Neuron (in vitro differentiated cells): ENCODE measurements around the gene CFB.
"Not testable (repeated sequence)": the region's sequence is repeated elsewhere in the genome, so short reads cannot be mapped to it uniquely, and the experiment has no call there.

Experiments
- H2AFZ ChIP-seq: one replicate; pipeline ENCODE4 v1.6.1; 2013; ENCODE audit warnings: low read depth, mild to moderate bottlenecking, inconsistent platforms, low read length, moderate library complexity
- H3K27me3 ChIP-seq: one replicate; pipeline ENCODE4 v1.6.1; 2013; ENCODE audit warnings: low read length; ENCODE audit not compliant: insufficient read depth
- H3K36me3 ChIP-seq: one replicate; pipeline ENCODE4 v1.6.1; 2013; ENCODE audit warnings: low read length; ENCODE audit not compliant: insufficient read depth
- H3K4me1 ChIP-seq: one replicate; pipeline ENCODE4 v1.6.1; 2013; ENCODE audit warnings: low read length; ENCODE audit not compliant: insufficient read depth
- H3K4me3 ChIP-seq: 2 replicates; pipeline ENCODE4 v1.5.1; 2013; ENCODE audit warnings: mild to moderate bottlenecking, low read length, moderate library complexity
- H3K9me3 ChIP-seq: one replicate; pipeline ENCODE4 v1.6.1; 2013; ENCODE audit warnings: low read length

CFB gene

DNA sequence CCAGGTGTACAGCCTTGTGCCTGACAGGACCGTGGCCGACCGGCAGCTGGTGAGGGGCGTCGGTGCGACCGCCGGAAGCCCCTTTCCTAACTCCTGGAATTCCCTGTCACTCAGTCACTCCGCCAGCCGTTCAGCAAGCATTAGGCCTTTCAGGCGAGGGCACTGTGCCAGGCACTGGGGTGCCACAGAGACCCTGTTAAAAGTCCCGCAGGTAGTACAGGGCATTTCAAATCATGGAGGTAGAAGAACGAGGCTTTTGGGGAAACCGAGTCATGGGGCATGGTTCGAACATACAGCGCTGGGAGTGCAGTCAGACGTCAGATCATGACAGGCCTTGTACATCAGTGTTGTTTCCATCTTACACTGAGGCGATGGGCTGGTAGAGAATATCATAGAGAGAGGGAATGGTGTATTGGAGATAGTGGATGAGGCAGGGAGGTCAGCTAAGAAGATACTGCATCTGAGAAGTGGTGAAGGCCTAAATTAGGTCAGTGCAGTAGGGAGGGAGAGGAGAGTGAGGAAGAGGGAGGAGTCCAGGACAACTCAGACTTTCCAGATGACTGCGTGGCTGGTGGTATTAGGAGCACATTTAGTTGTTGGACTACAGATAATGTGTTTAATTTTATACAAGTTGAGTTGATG, 26.9 kb downstream of the CFB start:
- H3K4me3 ChIP-seq: peak overlapping the region; percentile 56
- H3K4me1 ChIP-seq: peaks cover 17% of the 10 kb centered on the region

DNA sequence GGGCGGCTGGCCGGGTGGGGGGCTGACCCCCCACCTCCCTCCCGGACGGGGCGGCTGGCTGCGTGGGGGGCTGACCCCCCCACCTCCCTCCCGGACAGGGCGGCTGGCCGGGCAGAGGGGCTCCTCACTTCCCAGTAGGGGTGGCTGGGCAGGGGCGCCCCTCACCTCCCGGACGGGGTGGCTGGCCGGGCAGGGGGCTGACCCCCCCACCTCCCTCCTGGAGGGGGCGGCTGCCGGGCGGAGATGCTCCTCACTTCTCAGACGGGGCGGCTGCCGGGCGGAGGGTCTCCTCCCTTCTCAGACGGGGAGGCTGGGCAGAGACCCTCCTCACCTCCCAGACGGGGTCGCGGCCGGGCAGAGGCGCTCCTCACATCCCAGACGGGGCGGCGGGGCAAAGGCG, 30.2 kb downstream of the CFB start:
- H3K9me3 ChIP-seq, H2AFZ ChIP-seq, H3K27me3 ChIP-seq, H3K4me3 ChIP-seq: not testable (repeated sequence)
- Histone ChIP-seq H3K4me1 (peaks cover 15% of the 10 kb centered on the region), H3K36me3 (peaks cover 18% of the 10 kb centered on the region)

More for the DNA sequence above, 26.9 kb downstream of the CFB start:
- peaks cover 27% of the 10 kb centered on the region for H3K36me3 ChIP-seq
- peak overlapping the region; percentile 72 for H2AFZ ChIP-seq
- no peaks in the 10 kb centered on the region for H3K9me3 ChIP-seq
- H3K27me3 ChIP-seq: no peaks in the 10 kb centered on the region

DNA sequence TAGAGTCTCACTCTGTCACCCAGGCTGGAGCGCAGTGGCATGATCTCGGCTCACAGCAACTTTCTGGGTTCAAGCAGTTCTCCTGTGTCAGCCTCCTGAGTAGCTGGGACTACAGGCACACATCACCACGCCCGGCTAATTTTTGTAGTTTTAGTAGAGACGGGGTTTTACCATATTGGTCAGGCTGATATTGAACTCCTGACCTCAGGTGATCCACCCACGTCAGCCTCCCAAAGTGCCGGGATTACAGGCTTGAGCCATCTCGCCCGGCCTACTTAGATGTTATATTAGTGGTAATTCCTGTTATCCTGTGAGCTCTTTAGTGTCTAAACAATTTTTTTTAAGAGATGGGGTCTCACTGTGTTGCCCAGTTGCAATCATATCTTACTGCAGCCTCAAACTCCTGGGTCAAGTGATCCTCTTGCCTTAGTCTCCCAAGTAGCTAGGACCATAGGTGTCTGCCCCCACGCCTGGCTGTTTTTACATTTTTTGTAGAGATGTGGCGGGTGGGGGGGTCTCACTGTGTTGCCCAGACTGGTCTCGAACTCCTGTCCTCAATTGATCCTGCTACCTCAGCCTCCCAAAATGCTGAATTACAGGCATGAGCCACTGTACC, 32.0 kb downstream of the CFB start:
- Histone ChIP-seq H3K4me1 (peaks cover 5% of the 10 kb centered on the region), H3K36me3 (peaks cover 18% of the 10 kb centered on the region), H3K27me3 (no peaks in the 10 kb centered on the region), H3K9me3 (no peaks in the 10 kb centered on the region), H3K4me3 (no peak overlapping the region), H2AFZ (no peak overlapping the region)

DNA sequence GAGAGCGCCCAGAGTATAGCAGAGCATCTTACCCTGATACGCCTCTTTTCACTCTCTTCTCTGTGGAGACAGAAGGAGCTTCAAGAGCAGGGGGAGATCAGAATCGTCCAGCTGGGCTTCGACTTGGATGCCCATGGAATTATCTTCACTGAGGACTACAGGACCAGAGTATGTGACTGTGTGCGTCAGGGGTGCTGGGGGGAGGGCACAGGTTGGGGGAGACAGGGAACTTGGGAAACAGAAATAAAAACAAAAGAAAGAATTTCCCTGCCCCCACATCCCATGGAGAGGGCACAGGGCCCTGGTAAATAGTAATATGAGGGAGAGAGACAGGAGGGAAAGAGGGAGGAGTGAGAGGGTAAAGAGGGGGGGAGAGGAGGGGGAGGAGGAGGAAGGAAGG, 32.9 kb downstream of the CFB start:
- peaks cover 18% of the 10 kb centered on the region for H3K36me3 ChIP-seq
- no peaks in the 10 kb centered on the region for H3K27me3 ChIP-seq
- H3K4me1 ChIP-seq: no peaks in the 10 kb centered on the region
- H3K9me3 ChIP-seq: no peaks in the 10 kb centered on the region
- H2AFZ ChIP-seq: no peak overlapping the region
- no peak overlapping the region for H3K4me3 ChIP-seq

DNA sequence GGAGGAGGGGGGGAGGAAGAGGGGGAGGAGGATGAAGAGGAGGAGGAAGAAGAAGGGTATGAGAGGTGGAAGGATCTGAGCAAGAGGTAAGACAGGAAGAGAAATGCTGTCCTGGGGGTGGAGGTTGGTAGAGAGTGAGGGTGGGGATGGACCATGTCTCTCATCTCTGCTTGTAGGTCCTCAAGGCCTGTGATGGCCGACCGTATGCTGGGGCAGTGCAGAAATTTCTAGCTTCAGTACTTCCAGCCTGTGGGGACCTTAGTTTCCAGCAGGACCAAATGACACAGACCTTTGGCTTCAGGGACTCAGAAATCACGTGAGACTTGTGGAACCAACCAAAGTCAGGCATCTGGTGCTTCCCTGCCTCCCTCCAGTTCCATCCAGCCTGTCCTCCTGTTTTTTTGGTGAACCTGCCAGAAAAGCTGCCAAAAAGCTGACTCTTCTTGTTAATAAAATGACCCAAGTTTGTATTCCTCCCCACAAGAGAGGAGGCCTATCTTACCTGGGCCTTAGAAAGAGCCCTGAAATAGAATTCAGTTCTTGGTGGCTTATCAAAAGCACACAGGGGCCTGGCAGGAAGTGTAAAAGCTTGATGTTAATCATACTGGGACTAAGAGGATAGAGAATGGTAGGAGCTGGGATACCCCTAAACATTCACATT, 33.5 kb downstream of the CFB start:
- H2AFZ ChIP-seq: no peak overlapping the region
- no peaks in the 10 kb centered on the region for H3K4me1 ChIP-seq
- no peaks in the 10 kb centered on the region for H3K27me3 ChIP-seq
- H3K4me3 ChIP-seq: no peak overlapping the region
- no peaks in the 10 kb centered on the region for H3K9me3 ChIP-seq
- H3K36me3 ChIP-seq: peaks cover 18% of the 10 kb centered on the region

DNA sequence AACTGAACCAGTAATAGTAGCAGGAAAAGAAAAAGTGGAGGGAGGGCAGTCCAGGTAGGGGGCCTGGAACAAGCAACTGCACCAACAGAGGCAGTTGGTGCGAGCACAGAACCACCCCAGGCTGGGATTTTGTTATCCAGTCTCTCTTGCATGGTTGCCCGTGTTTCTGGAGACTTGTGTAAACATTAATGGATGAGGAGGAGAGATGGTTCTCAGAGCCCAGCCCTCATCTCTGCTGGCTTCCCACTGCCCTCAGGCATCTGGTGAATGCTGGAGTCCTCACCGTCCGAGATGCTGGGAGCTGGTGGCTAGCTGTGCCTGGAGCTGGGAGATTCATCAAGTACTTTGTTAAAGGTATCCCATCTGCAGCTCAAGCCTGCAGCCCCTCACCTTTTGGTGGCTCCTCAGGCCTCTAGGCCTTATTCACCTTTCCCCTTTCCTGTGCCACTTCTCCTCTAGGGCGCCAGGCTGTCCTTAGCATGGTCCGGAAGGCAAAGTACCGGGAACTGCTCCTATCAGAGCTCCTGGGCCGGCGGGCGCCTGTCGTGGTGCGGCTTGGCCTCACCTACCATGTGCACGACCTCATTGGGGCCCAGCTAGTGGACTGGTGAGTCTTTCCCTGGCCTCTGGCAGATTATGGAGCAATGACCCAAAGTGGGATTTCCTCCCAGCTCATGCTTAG, 34.4 kb downstream of the CFB start:
- H2AFZ ChIP-seq, H3K4me3 ChIP-seq, H3K9me3 ChIP-seq, H3K4me1 ChIP-seq, H3K27me3 ChIP-seq: not testable (repeated sequence)
- H3K36me3 ChIP-seq: peaks cover 18% of the 10 kb centered on the region

DNA sequence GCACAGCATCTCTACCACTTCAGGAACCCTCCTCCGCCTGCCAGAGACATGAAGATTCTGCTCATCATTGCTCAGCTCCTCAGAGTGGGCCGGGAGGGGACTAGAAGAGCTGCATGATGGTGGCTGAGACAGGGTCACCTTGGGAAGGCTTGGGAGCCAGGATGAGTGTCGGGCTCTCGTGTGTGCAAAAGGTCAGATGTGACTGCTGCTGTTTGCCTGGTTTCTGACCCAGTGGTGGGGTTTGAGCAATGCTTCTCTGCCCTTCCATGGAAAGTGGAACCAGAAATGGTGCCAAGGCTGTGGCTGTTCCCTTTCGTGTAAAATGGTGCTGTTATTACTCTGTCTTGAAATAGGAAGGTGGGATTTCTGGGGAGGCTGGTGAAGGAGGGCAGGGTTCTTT, 35.1 kb downstream of the CFB start:
- H3K4me1 ChIP-seq, H2AFZ ChIP-seq, H3K27me3 ChIP-seq, H3K4me3 ChIP-seq, H3K9me3 ChIP-seq: not testable (repeated sequence)
- peaks cover 18% of the 10 kb centered on the region for H3K36me3 ChIP-seq

DNA sequence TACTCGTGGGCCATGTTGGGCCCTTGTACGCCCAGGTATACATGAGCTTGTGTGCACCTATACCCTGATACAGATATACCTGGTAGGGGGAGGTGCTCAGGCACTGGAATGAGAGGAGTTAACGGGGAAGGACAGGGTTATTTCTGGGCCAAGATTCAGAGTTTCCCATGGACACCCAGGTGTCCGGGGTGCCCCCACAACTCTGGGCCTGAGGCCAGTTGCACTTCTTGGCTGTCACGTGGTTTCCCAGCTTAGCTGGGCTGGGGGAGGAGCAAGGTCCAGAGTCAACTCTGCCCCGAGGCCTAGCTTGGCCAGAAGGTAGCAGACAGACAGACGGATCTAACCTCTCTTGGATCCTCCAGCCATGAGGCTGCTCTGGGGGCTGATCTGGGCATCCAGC, 35.8 kb downstream of the CFB start, which contains the start of gene C4A:
Gene C4A (plus strand): TSS at position 314 of the 400 bp plus-strand sequence. CDS start 51 bp downstream, at position 365.
- H3K9me3 ChIP-seq, H2AFZ ChIP-seq, H3K27me3 ChIP-seq, H3K4me1 ChIP-seq, H3K4me3 ChIP-seq: not testable (repeated sequence)
- peaks cover 18% of the 10 kb centered on the region for H3K36me3 ChIP-seq

DNA sequence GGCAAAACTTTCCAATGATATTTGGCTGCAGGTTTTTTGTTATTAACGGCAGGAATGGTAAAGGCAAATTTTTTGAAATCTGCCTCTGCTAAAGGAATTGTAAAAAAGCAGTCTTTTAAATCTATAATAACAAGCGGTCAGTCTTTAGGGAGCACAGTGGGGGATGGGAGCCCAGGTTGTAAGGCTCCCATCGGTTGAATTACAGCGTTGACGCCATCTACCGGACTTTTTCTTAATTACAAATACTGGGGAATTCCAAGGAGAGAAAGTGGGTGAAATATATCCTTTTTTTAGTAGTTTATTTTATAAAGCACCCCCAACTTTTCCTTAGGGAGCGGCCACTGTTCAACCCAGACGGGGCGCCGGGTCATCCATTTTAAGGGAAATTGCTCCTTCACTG, 43.5 kb downstream of the CFB start:
- H3K9me3 ChIP-seq, H3K27me3 ChIP-seq, H3K4me3 ChIP-seq, H2AFZ ChIP-seq, H3K36me3 ChIP-seq, H3K4me1 ChIP-seq: not testable (repeated sequence)

DNA sequence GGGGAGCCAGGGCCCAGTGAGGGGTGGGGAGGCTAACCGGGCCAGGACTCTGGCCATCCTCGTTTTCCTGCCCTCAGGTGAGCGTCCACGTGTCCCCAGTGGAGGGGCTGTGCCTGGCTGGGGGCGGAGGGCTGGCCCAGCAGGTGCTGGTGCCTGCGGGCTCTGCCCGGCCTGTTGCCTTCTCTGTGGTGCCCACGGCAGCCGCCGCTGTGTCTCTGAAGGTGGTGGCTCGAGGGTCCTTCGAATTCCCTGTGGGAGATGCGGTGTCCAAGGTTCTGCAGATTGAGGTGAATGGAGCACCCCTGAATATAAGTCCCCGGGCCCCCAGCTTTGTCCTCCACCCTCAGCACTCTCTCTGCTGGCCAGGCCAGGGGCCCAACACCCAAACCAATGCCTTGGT, 48.5 kb downstream of the CFB start:
- not testable (repeated sequence) for H3K36me3 ChIP-seq, H3K4me1 ChIP-seq

DNA sequence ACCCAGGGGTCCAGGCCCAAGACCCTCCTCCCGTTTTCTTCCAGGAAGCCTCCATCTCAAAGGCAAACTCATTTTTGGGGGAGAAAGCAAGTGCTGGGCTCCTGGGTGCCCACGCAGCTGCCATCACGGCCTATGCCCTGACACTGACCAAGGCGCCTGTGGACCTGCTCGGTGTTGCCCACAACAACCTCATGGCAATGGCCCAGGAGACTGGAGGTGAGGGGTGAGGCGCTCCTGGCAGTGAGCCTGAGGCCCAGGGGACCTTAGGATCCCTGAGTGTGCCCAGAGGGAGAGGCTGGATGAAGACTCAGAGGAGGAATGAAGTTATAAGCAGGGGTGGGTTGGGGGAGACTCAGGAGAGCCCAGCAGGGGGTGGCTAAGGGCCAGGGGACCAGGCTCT, 50.5 kb downstream of the CFB start:
- H3K27me3 ChIP-seq, H3K36me3 ChIP-seq, H3K9me3 ChIP-seq, H3K4me3 ChIP-seq, H3K4me1 ChIP-seq, H2AFZ ChIP-seq: not testable (repeated sequence)

More for the DNA sequence above, 48.5 kb downstream of the CFB start:
- H3K9me3 ChIP-seq, H2AFZ ChIP-seq, H3K27me3 ChIP-seq, H3K4me3 ChIP-seq: not testable (repeated sequence)
